ENCODE measurements around the gene FBXO2.

FBXO2 gene, protein sequence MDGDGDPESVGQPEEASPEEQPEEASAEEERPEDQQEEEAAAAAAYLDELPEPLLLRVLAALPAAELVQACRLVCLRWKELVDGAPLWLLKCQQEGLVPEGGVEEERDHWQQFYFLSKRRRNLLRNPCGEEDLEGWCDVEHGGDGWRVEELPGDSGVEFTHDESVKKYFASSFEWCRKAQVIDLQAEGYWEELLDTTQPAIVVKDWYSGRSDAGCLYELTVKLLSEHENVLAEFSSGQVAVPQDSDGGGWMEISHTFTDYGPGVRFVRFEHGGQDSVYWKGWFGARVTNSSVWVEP

GRCh38 chr1:11654137-11654938 is at the start of gene FBXO2, which contains the start of gene FBXO44:
Gene FBXO2, minus strand, starts transcription at chr1:11654429. Its CDS starts 89 bp downstream, at chr1:11654340.
Gene FBXO44, plus strand, starts transcription at chr1:11654877. Its CDS starts 959 bp downstream, at chr1:11655836.
- no peak for DNase-seq

DNA sequence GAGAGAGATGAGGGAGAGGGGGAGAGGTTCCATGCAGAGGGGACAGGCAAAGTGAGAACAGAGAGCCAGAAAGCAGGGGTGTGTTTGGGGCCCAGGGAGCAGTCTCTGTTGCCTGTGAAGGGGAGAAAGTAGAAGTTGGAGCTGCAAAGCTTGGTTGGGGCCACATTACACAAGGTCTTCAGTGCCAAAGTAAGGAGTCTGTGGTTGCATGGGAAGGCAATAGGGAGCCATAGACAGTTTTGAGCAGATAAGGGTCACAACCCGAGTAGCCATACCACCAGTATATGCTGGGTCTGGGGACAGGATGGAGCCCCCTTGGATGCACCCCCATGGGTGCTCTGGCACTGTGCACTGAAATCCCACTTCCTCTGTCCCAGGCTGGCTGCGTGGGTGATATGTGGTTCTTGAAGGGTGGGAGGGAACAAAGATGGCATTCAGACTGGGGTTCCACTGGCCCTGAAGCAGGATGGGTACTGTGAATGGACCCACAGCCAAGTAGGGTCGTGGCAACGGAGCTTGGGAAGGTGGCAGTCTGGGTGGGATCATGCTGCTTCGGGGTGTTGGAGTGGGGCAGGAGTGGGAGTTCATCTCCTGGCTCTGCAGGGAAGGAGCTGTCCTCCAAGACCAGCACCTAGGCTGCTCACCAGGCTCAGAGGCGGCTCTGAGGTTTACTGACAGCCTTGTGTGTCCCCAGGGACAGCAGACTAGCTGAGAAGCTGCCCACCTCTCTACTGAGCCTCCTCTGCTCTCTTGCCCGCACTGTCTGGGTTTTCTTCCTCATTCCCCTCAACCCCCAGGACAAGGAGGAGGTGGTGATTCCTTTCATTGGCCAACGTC is 49.3 kb upstream of the FBXO2 start:
- no peak for DNase-seq

- no peak for DNase-seq
These were observed 48.0 kb upstream of the FBXO2 start for GRCh38 chr1:11701981-11702803.

DNA sequence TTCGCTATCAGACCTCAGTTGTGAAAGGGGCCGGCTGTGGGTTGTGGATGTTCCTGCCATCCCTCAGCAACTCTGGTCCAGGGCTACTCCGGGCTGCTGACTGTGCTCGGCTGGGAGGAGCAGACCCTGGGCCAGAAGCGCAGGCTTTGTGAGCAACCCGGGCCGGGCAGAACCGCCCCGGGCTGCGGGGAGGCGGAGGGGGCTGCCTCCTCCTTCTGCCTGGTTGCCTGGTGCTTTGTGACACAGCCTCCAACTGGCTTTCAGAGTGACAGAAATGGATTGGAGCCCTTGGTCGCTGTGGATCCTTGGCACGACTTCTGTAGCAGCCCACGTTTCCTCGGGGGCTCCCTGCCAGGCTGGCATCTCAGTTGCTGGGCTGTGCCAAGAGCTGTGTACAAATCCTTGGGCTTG is 47.3 kb upstream of the FBXO2 start:
- peak; percentile 40 to 75 for DNase-seq

DNA sequence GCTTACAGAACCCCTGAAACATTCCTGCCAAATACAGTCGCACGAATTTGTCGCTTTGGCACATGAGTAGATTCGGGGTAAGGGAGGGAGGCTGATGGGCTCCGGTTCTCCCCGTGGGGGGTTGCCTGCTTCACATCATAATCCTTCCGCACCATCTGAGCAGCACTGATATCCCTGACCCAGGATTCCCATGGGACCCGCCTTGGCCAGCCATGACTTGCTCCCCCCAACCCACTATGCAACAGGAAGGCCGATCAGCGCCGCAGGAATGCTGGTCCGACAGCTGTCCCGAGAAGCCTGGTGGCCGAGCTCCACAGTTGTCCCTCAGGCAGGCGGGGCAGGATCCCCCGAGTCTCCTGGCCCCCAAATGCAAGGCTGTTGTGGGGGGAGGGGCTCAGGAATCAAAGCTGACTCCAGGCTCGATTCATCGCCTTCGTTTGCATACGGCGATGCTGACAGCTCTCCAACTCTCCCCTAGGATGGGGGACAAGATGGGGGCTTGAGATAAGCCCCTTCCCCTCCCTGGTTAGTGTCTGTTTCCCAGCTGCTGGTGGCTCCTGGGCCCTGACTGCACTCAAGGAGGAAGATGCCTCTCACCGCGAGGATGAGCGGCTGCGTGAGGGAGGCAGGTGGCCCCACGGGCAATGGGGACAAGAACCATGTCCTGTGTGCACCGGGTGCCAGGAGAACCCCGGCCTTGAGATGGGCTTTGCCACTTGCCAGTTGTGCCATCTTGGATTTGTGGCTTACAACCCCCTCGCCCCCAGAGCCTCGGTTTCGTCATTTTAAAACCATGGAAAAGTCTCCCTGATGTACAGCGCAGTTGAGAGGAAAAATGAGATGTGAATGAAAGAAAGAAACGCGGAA is 46.6 kb upstream of the FBXO2 start:
- no peak for DNase-seq

DNA sequence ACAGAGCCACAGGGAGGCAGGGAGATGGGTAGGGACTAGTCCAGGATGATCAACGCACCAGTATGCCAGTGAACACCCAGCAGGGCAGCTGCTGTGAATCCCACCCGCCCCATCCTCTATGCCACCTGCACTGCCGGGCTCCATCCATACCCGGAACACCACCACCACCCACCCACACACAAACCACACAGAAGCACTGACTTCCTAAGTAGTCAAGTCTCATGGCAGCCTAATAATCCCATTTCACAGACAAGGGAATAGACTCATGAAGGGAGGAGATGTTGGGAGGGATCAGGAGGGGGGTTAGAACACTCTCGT is 43.6 kb upstream of the FBXO2 start:
- DNase-seq: no peak

DNA sequence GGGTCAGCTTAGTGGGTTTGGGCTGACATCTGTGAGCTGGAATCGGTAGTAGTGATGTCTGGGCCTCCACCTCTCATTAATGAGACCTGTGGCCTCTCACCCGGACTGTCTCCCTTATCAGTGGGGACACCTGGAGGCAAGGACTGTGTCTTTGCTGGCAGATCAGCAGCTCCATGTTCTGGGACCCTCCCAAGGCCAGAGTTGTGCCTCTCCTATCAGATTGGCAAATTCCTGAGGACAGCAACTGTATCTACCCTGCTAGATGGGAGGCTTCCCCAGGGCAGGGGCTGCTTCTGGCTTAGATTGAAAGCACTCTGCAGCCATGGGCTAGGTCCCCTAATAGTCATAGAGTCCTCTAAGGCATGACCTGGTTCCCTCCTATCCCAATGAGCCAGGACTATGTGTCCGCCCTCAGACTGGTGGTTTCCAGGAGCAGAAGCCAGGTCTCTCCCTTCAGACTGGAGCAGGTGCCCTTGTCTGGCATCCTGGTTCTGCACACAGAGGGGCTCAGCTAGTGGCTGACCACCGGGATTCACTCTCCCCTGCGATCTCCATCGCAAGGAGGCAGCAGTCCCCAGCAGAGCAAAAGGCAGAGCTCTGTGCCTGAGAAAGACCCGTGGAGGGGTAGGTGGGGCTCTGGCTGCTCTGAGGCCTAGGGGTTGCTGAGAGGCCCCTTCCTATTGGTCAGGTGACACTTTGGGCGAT is 43.1 kb upstream of the FBXO2 start:
- DNase-seq: no peak

- DNase-seq: no peak
These were observed 41.6 kb upstream of the FBXO2 start for GRCh38 chr1:11695861-11696260.

GRCh38 chr1:11693917-11694316 is 39.7 kb upstream of the FBXO2 start:
- DNase-seq: no peak

DNA sequence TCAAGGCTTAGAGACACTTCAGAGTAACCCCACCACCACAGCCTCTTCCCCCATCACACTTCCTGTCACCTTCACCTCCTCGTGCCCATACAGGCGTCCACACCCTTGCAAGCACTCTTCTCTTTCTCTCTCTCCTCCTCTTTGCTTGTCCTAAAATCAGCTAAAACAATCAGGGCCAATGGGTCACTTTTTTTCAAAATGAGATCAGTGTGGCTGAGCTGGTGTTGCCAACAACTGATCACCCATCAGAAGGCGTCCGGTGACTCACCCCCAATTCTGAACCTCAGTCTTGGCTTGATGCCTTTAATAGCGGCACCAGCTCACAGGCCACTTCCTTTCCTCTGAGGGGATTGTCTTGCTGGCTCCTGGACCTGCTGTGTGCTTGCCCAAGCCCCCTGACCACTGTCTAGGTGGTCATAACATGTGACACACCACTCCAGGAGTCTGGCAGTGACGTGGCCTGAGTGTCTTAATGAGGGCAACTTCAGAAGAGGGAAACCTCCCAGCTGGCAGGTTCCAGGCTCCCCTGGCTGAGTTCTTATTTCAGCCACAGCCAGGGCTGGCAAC is 38.9 kb upstream of the FBXO2 start:
- no peak for DNase-seq

GRCh38 chr1:11691928-11692711 is 37.9 kb upstream of the FBXO2 start:
- DNase-seq: no peak

- DNase-seq: no peak
These were observed 37.2 kb upstream of the FBXO2 start, which contains the start of gene DRAXIN for GRCh38 chr1:11691302-11691914. Gene DRAXIN, plus strand, starts transcription at chr1:11691710. Its CDS starts 14,549 bp downstream, at chr1:11706259.

DNA sequence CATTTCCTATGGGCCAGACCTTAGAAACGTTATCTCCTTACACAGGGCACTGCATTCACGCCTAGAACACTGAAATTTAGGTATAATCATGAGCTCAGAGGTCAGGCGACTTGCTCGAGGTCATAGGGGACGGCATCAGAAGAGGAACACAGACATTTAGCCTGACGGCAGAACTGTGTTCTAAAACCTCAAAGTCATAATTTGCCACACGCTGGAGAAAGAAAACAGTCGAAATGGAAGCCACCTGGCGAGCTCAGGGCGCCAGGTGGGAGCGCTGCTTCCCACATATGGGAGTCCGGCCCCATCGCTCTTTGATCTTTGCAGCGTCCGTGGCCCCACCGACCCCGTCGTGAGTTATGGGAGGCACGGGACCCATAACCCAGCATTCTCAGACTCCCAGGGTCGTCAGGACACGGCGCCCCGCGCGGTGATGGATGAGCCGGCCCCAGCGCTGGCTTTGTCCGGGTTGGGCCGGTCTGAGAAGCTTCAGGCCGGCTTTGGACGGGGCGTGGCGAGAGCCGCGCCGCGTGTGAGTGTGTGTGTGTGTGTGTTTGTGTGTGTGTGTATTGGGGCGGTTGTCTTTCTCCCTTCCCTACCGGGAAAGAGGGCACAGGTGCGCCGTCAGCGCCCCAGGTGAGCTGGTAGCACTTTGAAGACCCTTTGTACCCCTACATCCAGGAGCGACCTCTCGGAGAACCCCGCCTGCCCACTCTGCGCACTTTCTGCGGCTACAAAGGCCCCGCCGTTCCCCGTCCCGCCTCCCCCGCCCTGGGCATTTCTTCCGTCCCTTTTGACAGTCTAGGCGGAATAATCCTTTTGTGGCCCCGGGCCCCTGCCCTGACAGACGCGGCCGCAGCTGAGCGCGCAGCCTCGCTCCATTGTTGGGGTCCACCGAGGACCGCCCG is 36.4 kb upstream of the FBXO2 start:
- DNase-seq: no peak

DNA sequence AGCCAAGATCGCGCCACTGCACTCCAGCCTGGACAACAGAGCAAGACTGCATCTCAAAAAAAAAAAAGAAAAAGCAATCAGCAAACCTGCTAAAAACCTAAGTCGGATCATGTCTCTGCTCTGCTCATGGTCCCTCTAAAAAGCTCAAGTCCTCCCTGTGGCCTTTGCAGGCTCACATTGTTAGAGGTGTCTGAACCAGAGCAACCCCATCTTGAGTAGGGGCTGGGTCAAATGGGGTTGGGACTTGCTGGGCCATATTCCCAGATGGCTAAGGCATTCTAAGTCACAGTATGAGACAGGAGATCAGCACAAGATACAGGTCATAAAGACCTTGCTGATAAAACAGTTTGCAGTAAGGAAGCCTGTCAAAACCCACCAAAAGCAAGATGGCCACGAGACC is 34.3 kb upstream of the FBXO2 start:
- no peak for DNase-seq

DNA sequence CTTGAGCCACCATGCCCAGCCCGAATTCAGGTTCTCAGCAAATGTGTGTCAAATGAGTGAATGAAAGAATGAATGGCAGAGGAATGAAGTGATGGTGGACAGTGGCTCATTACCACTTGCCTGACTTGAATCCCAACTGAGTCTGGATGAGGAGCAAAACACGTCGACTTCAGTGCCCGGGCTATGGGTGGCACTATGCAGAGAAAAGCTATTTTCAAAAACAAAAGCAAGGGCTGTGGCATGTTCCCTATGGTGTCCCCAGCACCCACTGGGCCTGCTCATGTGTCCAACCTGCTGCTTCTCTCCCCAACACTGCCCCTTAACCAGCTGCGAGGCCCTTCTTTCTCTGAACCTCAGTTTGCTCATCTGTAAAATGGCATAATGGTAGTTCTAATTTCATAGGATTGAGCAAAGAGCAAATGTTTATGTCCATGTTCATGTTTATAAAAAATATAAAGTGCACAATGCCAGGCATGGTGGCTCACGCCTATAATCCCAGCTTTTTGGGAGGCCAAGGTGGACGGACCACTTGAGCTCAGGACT is 31.1 kb upstream of the FBXO2 start:
- DNase-seq: no peak

GRCh38 chr1:11684070-11684469 is 29.8 kb upstream of the FBXO2 start:
- DNase-seq: no peak

DNA sequence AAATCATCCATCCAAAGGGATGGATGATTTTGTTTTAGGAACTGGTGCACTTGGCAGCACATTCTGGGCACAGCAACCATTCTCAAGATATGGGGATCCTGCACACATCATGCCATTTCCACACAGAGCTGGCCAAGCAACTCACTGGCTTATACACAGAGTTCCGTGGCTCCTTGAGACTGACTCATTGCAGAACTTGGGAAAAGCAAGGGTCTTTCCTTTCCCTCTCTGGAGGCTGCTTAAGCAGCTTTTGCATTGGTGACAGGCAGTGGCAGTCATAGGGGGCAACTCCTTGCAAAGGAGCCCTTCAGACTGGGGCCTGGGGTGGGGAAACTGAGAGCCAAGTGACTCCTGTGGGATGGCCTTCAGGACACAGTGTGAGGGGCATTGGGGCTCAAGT is 28.6 kb upstream of the FBXO2 start:
- DNase-seq: no peak
